NCI-H748 treated with DMSO at 0.1 percent for 48 hours (cell line): ENCODE data around the gene COX4I1.

Source experiments
- DNase-seq: peaks from one replicate; lab custom pipeline; 2025; lab: John Stamatoyannopoulos, UW

The COX4I1 gene

GRCh38 chr16:85767531-85767930, 32.0 kb upstream of the COX4I1 start:
- no peak for DNase-seq

- DNase-seq, result no peak
These were observed 31.3 kb upstream of the COX4I1 start for GRCh38 chr16:85768199-85768598.

GRCh38 chr16:85770741-85771140, 28.8 kb upstream of the COX4I1 start:
- DNase-seq, result no peak

- no peak for DNase-seq
These were observed 26.5 kb upstream of the COX4I1 start for GRCh38 chr16:85773044-85773443.

GRCh38 chr16:85774136-85774535, 25.4 kb upstream of the COX4I1 start:
- DNase-seq, result no peak

GRCh38 chr16:85774811-85775210, 24.7 kb upstream of the COX4I1 start:
- no peak for DNase-seq

- DNase-seq, result no peak
These were observed 21.7 kb upstream of the COX4I1 start for GRCh38 chr16:85777583-85778310.

GRCh38 chr16:85778873-85779272, 20.6 kb upstream of the COX4I1 start:
- no peak for DNase-seq

- no peak for DNase-seq
These were observed 19.2 kb upstream of the COX4I1 start for GRCh38 chr16:85780281-85780680.

- DNase-seq, result no peak
These were observed 18.3 kb upstream of the COX4I1 start for GRCh38 chr16:85781156-85781555.

GRCh38 chr16:85781695-85782370, 17.7 kb upstream of the COX4I1 start:
- DNase-seq, result no peak

- DNase-seq, result no peak
These were observed 17.0 kb upstream of the COX4I1 start for GRCh38 chr16:85782451-85782850.

- no peak for DNase-seq
These were observed 16.1 kb upstream of the COX4I1 start for GRCh38 chr16:85783441-85783840.

- DNase-seq, result no peak
These were observed 14.7 kb upstream of the COX4I1 start for GRCh38 chr16:85784813-85785212.

- DNase-seq, result no peak
These were observed 13.6 kb upstream of the COX4I1 start for GRCh38 chr16:85785927-85786326.

GRCh38 chr16:85788819-85789218, 10.7 kb upstream of the COX4I1 start:
- no peak for DNase-seq

- no peak for DNase-seq
These were observed 9.7 kb upstream of the COX4I1 start for GRCh38 chr16:85789773-85790172.

- no peak for DNase-seq
These were observed 5.7 kb upstream of the COX4I1 start for GRCh38 chr16:85793662-85794298.

GRCh38 chr16:85794696-85795095, 4.8 kb upstream of the COX4I1 start:
- no peak for DNase-seq

GRCh38 chr16:85796152-85796551, 3.3 kb upstream of the COX4I1 start:
- no peak for DNase-seq

GRCh38 chr16:85796599-85796998, 2.9 kb upstream of the COX4I1 start:
- no peak for DNase-seq

GRCh38 chr16:85798283-85798776, 1.2 kb upstream of the COX4I1 start:
- no peak for DNase-seq

- DNase-seq, result no peak
These were observed 496 bp upstream of the COX4I1 start for GRCh38 chr16:85798901-85799496.
